ENCODE results near the gene PCK2. TPM values are rescaled to one million over a fixed set of nuclear protein-coding genes. Genes with fewer than 3 reads are reported as not detected.

The PCK2 gene
- total and polyA plus RNA-seq, 4 donors: 39.8 to 250 (median 221) TPM

DNA sequence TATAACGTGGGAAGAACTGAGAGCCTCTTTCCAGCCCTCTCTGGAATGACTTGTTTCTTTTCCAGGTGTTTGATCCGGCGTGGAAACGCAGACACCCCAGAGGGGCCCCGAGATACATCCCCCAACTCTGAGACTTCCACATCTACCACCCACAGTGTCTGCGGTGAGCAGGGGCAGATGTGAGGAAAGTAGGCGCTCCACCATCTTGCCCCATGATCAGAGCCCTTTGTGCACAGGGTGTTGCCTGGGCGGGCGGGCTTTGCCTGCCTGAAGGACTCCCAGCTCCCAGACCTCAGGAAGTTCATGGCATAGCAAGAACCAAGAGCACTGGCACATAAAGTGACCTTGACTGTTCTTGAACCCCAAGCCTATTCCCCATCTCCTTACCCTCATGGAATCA, 39.5 kb upstream of the PCK2 start:
- WGBS: 98% methylated on average over 9 of the region's 9 CpGs
- no peaks in the 10 kb centered on the region for H3K36me3 ChIP-seq (ENCODE audit: control insufficient read depth in 4 of 4, insufficient read depth in 3 of 4, low read depth in 1 of 4, low read length in 3 of 4)
- no peak overlapping the region for H3K27ac ChIP-seq (ENCODE audit: low read depth in 1 of 2, low read length in 2 of 2)
- TF ChIP-seq, protein P1, sequence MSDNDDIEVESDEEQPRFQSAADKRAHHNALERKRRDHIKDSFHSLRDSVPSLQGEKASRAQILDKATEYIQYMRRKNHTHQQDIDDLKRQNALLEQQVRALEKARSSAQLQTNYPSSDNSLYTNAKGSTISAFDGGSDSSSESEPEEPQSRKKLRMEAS (IDR thresholded peaks at IDR 0.05): no peak
- TF ChIP-seq FOXA2 (IDR thresholded peaks at IDR 0.05) (no peak), HNF4G (IDR thresholded peaks at IDR 0.05) (no peak), JUND (IDR thresholded peaks at IDR 0.05) (no peak), EGR1 (IDR thresholded peaks at IDR 0.05; ENCODE audit: low read depth in 2 of 2) (no peak), RXRA (IDR thresholded peaks at IDR 0.05) (no peak), GABPA (IDR thresholded peaks at IDR 0.05 in 1 of 2, conservative IDR thresholded peaks at IDR 0.05 in 1 of 2) (no peak), FOXA1 (IDR thresholded peaks at IDR 0.05) (no peak), RAD21 (IDR thresholded peaks at IDR 0.05) (no peak), HNF4A (conservative IDR thresholded peaks at IDR 0.05) (no peak), TAF1 (conservative IDR thresholded peaks at IDR 0.05) (no peak)
- TF ChIP-seq, protein P2, sequence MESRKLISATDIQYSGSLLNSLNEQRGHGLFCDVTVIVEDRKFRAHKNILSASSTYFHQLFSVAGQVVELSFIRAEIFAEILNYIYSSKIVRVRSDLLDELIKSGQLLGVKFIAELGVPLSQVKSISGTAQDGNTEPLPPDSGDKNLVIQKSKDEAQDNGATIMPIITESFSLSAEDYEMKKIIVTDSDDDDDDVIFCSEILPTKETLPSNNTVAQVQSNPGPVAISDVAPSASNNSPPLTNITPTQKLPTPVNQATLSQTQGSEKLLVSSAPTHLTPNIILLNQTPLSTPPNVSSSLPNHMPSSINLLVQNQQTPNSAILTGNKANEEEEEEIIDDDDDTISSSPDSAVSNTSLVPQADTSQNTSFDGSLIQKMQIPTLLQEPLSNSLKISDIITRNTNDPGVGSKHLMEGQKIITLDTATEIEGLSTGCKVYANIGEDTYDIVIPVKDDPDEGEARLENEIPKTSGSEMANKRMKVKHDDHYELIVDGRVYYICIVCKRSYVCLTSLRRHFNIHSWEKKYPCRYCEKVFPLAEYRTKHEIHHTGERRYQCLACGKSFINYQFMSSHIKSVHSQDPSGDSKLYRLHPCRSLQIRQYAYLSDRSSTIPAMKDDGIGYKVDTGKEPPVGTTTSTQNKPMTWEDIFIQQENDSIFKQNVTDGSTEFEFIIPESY (IDR thresholded peaks at IDR 0.05): no peak
- TF ChIP-seq, protein P3, sequence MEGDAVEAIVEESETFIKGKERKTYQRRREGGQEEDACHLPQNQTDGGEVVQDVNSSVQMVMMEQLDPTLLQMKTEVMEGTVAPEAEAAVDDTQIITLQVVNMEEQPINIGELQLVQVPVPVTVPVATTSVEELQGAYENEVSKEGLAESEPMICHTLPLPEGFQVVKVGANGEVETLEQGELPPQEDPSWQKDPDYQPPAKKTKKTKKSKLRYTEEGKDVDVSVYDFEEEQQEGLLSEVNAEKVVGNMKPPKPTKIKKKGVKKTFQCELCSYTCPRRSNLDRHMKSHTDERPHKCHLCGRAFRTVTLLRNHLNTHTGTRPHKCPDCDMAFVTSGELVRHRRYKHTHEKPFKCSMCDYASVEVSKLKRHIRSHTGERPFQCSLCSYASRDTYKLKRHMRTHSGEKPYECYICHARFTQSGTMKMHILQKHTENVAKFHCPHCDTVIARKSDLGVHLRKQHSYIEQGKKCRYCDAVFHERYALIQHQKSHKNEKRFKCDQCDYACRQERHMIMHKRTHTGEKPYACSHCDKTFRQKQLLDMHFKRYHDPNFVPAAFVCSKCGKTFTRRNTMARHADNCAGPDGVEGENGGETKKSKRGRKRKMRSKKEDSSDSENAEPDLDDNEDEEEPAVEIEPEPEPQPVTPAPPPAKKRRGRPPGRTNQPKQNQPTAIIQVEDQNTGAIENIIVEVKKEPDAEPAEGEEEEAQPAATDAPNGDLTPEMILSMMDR (IDR thresholded peaks at IDR 0.05; ENCODE audit: low read depth, low read length, missing input control): no peak
- TF ChIP-seq, protein P4, sequence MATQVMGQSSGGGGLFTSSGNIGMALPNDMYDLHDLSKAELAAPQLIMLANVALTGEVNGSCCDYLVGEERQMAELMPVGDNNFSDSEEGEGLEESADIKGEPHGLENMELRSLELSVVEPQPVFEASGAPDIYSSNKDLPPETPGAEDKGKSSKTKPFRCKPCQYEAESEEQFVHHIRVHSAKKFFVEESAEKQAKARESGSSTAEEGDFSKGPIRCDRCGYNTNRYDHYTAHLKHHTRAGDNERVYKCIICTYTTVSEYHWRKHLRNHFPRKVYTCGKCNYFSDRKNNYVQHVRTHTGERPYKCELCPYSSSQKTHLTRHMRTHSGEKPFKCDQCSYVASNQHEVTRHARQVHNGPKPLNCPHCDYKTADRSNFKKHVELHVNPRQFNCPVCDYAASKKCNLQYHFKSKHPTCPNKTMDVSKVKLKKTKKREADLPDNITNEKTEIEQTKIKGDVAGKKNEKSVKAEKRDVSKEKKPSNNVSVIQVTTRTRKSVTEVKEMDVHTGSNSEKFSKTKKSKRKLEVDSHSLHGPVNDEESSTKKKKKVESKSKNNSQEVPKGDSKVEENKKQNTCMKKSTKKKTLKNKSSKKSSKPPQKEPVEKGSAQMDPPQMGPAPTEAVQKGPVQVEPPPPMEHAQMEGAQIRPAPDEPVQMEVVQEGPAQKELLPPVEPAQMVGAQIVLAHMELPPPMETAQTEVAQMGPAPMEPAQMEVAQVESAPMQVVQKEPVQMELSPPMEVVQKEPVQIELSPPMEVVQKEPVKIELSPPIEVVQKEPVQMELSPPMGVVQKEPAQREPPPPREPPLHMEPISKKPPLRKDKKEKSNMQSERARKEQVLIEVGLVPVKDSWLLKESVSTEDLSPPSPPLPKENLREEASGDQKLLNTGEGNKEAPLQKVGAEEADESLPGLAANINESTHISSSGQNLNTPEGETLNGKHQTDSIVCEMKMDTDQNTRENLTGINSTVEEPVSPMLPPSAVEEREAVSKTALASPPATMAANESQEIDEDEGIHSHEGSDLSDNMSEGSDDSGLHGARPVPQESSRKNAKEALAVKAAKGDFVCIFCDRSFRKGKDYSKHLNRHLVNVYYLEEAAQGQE (IDR thresholded peaks at IDR 0.05): no peak
- H3K9ac ChIP-seq (ENCODE audit: low read depth in 1 of 2, low read length in 2 of 2): no peak overlapping the region
- peaks cover 10 to 47% (median 31%) of the 10 kb centered on the region in 4 donors for H3K4me1 ChIP-seq (ENCODE audit: control insufficient read depth in 4 of 4, insufficient read depth in 4 of 4, low read length in 3 of 4)
- H3K4me3 ChIP-seq (ENCODE audit: low read depth in 1 of 3, low read length in 3 of 3): no peak overlapping the region
- H3K9me3 ChIP-seq (ENCODE audit: control insufficient read depth in 4 of 4, low read length in 3 of 4): no peaks in the 10 kb centered on the region
- DNase-seq (ENCODE audit: low spot score): no peak
- H3K27me3 ChIP-seq (ENCODE audit: control insufficient read depth in 4 of 4, insufficient read depth in 4 of 4, low read length in 3 of 4): no peaks in the 10 kb centered on the region

DNA sequence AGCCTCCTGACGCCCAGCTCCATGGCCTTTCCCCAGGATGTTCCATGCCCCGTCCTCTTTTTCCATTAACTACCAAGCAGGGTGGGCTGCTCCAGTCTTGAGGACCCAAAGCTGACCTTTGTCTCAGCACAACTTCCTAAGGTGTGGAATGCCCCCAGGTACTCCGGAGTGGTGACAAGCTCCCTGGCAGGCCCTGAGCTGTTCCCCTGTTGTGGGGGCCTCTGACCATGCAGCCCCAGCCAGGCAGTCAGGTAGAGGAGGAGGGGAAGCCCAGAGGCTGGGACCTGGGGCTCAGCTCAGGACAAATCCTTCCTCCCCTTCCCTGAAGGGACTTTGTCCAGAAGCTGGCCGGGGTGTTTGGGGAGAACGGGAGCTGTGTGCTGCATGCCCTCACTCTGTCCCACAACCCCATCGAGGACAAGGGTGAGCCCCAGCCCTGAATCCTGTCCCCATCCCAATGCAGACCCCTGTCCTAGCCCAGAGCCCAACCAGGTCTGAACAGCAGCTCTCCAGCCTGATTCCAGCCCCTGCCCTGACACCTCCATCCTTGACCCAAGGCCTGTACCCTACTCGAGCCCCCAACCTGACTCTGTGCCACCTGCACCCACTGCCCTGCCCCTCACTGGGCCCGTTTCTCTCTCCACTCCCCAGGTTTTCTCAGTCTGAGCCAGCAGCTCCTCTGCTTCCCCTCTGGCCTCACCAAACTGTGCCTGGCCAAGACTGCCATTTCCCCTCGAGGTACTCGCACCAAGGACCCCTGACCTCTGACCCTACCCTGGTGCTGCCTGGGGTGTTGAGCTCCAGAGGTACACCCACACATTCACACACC, 37.9 kb upstream of the PCK2 start:
- Histone ChIP-seq H3K27ac (ENCODE audit: low read depth in 1 of 2, low read length in 2 of 2) (no peak overlapping the region), H3K4me3 (ENCODE audit: low read depth in 1 of 3, low read length in 3 of 3) (no peak overlapping the region), H3K4me1 (ENCODE audit: control insufficient read depth in 4 of 4, insufficient read depth in 4 of 4, low read length in 3 of 4) (peaks cover 19 to 60% (median 40%) of the 10 kb centered on the region in 4 donors), H3K27me3 (ENCODE audit: control insufficient read depth in 4 of 4, insufficient read depth in 4 of 4, low read length in 3 of 4) (no peaks in the 10 kb centered on the region), H3K9me3 (ENCODE audit: control insufficient read depth in 4 of 4, low read length in 3 of 4) (no peaks in the 10 kb centered on the region), H3K36me3 (ENCODE audit: control insufficient read depth in 4 of 4, insufficient read depth in 3 of 4, low read depth in 1 of 4, low read length in 3 of 4) (no peaks in the 10 kb centered on the region), H3K9ac (ENCODE audit: low read depth in 1 of 2, low read length in 2 of 2) (no peak overlapping the region)
- 70% methylated on average over 10 of the region's 10 CpGs for WGBS
- no peak for DNase-seq (ENCODE audit: low spot score)
- TF ChIP-seq, protein P1 (IDR thresholded peaks at IDR 0.05): no peak
- no peak for TF ChIP-seq SP1 (IDR thresholded peaks at IDR 0.05)
- TF ChIP-seq TAF1 (conservative IDR thresholded peaks at IDR 0.05): no peak
- TF ChIP-seq, protein P3 (IDR thresholded peaks at IDR 0.05; ENCODE audit: low read depth, low read length, missing input control): no peak
- TF ChIP-seq FOXA1 (IDR thresholded peaks at IDR 0.05): no peak
- TF ChIP-seq, protein P2 (IDR thresholded peaks at IDR 0.05): no peak
- no peak for TF ChIP-seq NR2F2 (IDR thresholded peaks at IDR 0.05)

All from liver (tissue), 9 donors.